GM21786 (cell line): Measurements from ENCODE around the gene EXOSC9.
A peak's percentile ranks its signal among the peaks of the same experiment; 100 is the strongest.

ENCODE experiments used
- ATAC-seq: cut with Tn5 transposase; IDR thresholded peaks from one replicate; pipeline ENCODE4 v1.9.1; 2021; ENCODE audit not compliant: unreplicated experiment

The EXOSC9 gene

GRCh38 chr4:121823505-121824170, 22.5 kb downstream of the EXOSC9 start, which contains the start of gene CCNA2:
Gene CCNA2 (minus strand): TSS chr4:121823883. CDS start chr4:121823628, 255 bp downstream.
- peak; percentile 93 for ATAC-seq

DNA sequence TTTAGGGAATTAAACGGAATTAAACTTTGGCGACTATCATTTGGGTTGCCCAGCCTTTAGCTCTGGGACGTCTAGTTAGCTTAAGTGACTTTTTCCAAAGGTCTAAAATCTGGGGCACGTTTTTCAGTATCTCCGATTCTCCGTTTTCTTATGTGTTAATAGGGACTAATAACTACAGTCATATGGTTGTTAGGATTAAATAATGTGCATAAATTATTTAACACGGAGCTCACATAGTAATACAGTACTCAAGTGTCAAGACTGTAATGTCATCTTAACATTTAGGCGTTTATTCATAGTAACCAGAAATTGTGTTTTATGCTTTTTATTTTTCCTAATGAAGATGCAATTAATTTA, 23.0 kb downstream of the EXOSC9 start:
- no peak for ATAC-seq

DNA sequence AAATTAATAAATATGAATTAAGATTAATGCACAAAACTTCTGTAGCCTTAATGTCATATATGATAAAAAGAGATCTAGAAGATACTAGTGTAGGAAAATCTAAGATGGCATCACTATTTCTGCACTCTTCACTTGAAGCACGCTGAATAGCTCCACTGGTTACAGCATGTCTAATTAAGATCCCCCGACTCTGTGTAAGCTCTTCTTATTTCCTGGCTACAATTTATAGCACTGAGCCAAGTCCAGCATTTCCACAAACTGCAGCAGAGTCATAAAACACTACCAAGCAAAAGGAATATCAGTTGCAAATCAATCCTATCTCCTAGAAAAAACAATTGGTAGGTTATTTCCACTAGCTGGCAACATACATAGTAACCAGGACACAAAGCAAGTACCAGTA, 23.8 kb downstream of the EXOSC9 start:
- no peak for ATAC-seq

- ATAC-seq: no peak
Observed at GRCh38 chr4:121827853-121828252, 26.7 kb downstream of the EXOSC9 start.

- no peak for ATAC-seq
Observed at GRCh38 chr4:121829511-121829910, 28.4 kb downstream of the EXOSC9 start.

- ATAC-seq: no peak
Observed at GRCh38 chr4:121838136-121838535, 37.0 kb downstream of the EXOSC9 start.

- ATAC-seq: no peak
Observed at GRCh38 chr4:121842862-121843261, 41.7 kb downstream of the EXOSC9 start.

- ATAC-seq: no peak
Observed at GRCh38 chr4:121846662-121847061, 45.5 kb downstream of the EXOSC9 start.

GRCh38 chr4:121851354-121851753, 50.2 kb downstream of the EXOSC9 start:
- no peak for ATAC-seq

DNA sequence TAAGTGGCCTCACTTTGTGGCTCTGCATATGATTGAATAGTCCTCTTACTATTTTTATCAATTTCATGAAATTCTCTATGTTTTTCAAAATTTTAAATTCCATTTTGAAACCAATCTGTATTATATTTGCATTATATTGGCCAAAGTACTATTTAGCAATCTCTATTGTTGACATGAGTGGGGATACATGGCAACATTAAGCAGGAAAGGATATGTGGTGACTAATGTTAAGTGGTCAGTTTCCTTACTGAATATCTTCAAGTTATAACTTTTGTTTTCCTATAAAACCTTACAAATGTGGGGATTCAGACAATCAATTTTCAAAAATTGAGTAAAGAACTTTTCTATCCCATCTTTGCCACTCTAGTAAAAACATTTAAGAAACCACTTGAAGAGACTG, 59.0 kb downstream of the EXOSC9 start:
- no peak for ATAC-seq

- ATAC-seq: no peak
Observed at GRCh38 chr4:121861426-121861825, 60.3 kb downstream of the EXOSC9 start.

GRCh38 chr4:121863799-121864198, 62.7 kb downstream of the EXOSC9 start:
- ATAC-seq: no peak
